ENCODE results near the gene SLC44A5. TPM values are rescaled to one million over a fixed set of nuclear protein-coding genes. Genes with fewer than 3 reads are reported as not detected.
"Not testable (repeated sequence)": the region's sequence is repeated elsewhere in the genome, so short reads cannot be mapped to it uniquely, and the experiment has no call there.

SLC44A5 gene
- total RNA-seq, 1 donor from 2014 or later = 0.20 TPM

GRCh38 chr1:75613916-75614315 is 3.0 kb upstream of the SLC44A5 start:
- Mint-ChIP-seq H3K9me3 (ENCODE audit: low read depth) (no peaks in the 10 kb centered on the region), H3K36me3 (ENCODE audit: low read depth) (no peaks in the 10 kb centered on the region), H3K27me3 (ENCODE audit: low read depth) (peaks cover 60% of the 10 kb centered on the region), H3K27ac (ENCODE audit: unreplicated experiment) (no peak overlapping the region), H3K4me1 (ENCODE audit: low read depth) (peaks cover 19% of the 10 kb centered on the region), H3K4me3 (ENCODE audit: unreplicated experiment) (no peak overlapping the region)
- no peak for TF ChIP-seq CTCF (IDR thresholded peaks at IDR 0.05)
- DNase-seq (ENCODE audit: low spot score) = no peak

DNA sequence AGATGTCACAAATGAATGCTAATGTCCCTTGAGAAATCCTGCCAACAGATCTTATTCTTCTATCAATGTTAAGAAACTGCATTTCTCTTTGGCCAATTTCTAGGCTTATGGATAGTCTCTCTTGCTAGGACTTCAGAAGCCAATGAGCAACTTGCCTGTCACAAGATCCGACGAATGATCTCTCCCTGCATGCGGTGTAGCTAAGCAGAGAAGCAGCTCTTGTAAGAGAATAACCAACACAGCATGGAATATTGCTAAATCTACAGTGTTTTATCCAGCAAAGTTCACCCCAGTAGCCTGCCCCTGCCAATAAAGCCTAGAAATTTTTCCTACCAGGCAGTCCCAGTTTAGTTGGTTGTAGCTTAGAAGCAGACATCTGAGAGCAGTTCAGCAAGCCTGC is 2.1 kb upstream of the SLC44A5 start:
- no peak for DNase-seq (ENCODE audit: low spot score)
- Mint-ChIP-seq H3K4me1 (ENCODE audit: low read depth) (peaks cover 19% of the 10 kb centered on the region), H3K4me3 (ENCODE audit: unreplicated experiment) (no peak overlapping the region), H3K36me3 (ENCODE audit: low read depth) (no peaks in the 10 kb centered on the region), H3K27ac (ENCODE audit: unreplicated experiment) (no peak overlapping the region), H3K9me3 (ENCODE audit: low read depth) (no peaks in the 10 kb centered on the region), H3K27me3 (ENCODE audit: low read depth) (peaks cover 62% of the 10 kb centered on the region)
- no peak for TF ChIP-seq CTCF (IDR thresholded peaks at IDR 0.05)

GRCh38 chr1:75602486-75602885 is 8.4 kb downstream of the SLC44A5 start:
- peaks cover 4% of the 10 kb centered on the region for H3K9me3 Mint-ChIP-seq (ENCODE audit: low read depth)
- no peak for DNase-seq (ENCODE audit: low spot score)
- H3K27me3 Mint-ChIP-seq (ENCODE audit: low read depth) = peaks cover 12% of the 10 kb centered on the region
- TF ChIP-seq CTCF (IDR thresholded peaks at IDR 0.05) = no peak
- no peak overlapping the region for H3K27ac Mint-ChIP-seq (ENCODE audit: unreplicated experiment)
- H3K4me3 Mint-ChIP-seq (ENCODE audit: unreplicated experiment) = no peak overlapping the region
- H3K36me3 Mint-ChIP-seq (ENCODE audit: low read depth) = no peaks in the 10 kb centered on the region
- no peaks in the 10 kb centered on the region for H3K4me1 Mint-ChIP-seq (ENCODE audit: low read depth)

DNA sequence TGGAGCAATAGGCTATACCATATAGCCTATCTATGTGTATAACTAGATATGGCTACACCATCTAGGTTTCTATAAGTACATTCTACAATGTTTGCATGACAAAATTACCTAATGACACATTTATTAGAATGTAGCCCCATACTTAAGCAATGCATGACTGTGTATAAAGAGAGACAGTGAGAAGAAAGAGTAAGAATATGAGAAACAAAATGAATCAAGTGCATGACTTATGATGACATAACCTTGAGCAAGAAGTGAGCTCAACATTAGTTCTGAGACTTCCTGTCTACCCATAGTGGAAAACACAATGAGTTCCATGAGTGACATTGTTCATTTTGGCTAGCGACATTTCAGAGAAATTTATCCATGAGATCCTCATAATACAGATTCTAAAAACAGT is 10.1 kb downstream of the SLC44A5 start:
- Mint-ChIP-seq H3K36me3 (ENCODE audit: low read depth) (no peaks in the 10 kb centered on the region), H3K4me1 (ENCODE audit: low read depth) (no peaks in the 10 kb centered on the region), H3K27me3 (ENCODE audit: low read depth) (peaks cover 4% of the 10 kb centered on the region), H3K9me3 (ENCODE audit: low read depth) (peaks cover 4% of the 10 kb centered on the region), H3K4me3 (ENCODE audit: unreplicated experiment) (no peak overlapping the region), H3K27ac (ENCODE audit: unreplicated experiment) (no peak overlapping the region)
- DNase-seq (ENCODE audit: low spot score) = no peak
- no peak for TF ChIP-seq CTCF (IDR thresholded peaks at IDR 0.05)

- no peaks in the 10 kb centered on the region for H3K36me3 Mint-ChIP-seq (ENCODE audit: low read depth)
- H3K9me3 Mint-ChIP-seq (ENCODE audit: low read depth) = peaks cover 16% of the 10 kb centered on the region
- H3K4me1 Mint-ChIP-seq (ENCODE audit: low read depth) = no peaks in the 10 kb centered on the region
- H3K4me3 Mint-ChIP-seq (ENCODE audit: unreplicated experiment) = no peak overlapping the region
- TF ChIP-seq CTCF (IDR thresholded peaks at IDR 0.05) = no peak
- H3K27ac Mint-ChIP-seq (ENCODE audit: unreplicated experiment) = no peak overlapping the region
- H3K27me3 Mint-ChIP-seq (ENCODE audit: low read depth) = peaks cover 3% of the 10 kb centered on the region
- DNase-seq (ENCODE audit: low spot score) = no peak
Observed at GRCh38 chr1:75594327-75594726, 16.6 kb downstream of the SLC44A5 start.

DNA sequence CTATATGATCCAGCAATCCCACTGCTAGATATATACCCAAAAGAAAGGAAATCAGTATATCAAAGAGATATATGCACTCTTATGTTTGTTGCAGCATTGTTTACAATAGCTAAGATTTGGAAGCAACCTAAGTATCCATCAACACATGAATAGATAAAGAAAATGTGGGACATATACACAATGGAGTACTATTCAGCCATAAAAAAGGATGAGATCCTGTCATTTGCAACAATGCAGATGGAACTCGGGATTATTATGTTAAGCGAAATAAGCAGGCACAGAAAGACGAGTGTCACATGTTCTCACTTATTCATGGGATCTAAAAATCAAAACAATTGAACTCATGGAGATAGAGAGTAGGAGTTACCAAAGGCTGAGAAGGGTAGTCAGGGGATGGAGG is 17.5 kb downstream of the SLC44A5 start:
- H3K9me3 Mint-ChIP-seq (ENCODE audit: low read depth) = peaks cover 16% of the 10 kb centered on the region
- H3K27ac Mint-ChIP-seq (ENCODE audit: unreplicated experiment); H3K4me3 Mint-ChIP-seq (ENCODE audit: unreplicated experiment); DNase-seq (ENCODE audit: low spot score); H3K27me3 Mint-ChIP-seq (ENCODE audit: low read depth); H3K4me1 Mint-ChIP-seq (ENCODE audit: low read depth); H3K36me3 Mint-ChIP-seq (ENCODE audit: low read depth): not testable (repeated sequence)

Data from chondrocyte (in vitro differentiated cells).